ENCODE data around the gene CISTR. TPM values are rescaled to one million over a fixed set of nuclear protein-coding genes. Genes with fewer than 3 reads are reported as not detected.

CISTR gene
- total RNA-seq, 1 donor from 2014 or later = not detected

DNA sequence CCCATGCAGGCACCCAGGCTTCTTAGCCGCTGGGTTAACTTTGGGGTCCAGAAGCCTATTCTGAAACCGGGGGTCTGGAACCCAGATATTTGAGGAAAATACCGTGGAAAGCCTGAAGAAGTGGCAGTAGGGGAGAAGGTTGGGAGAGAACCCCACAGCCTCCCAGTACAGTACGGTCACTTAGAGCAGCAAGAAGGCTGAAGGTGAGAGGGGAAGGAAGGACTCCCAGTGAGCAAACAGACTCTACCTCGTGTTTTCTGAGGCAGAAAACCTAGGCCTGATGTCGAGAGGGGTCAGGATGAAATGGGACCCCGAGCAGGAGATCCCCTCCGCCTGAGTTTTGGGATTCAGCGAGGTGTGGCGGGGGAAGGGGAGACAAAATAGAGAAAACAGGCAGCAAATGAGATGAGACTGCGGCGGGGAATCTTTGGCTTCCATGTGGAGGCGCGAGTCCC lies 13.8 kb downstream of the CISTR start:
- no peak for DNase-seq (ENCODE audit: low spot score)
- Mint-ChIP-seq H3K27ac (ENCODE audit: unreplicated experiment) (no peak overlapping the region), H3K36me3 (ENCODE audit: low read depth) (no peaks in the 10 kb centered on the region), H3K4me3 (ENCODE audit: unreplicated experiment) (no peak overlapping the region), H3K9me3 (ENCODE audit: low read depth) (no peaks in the 10 kb centered on the region), H3K4me1 (ENCODE audit: low read depth) (peaks cover 16% of the 10 kb centered on the region), H3K27me3 (ENCODE audit: low read depth) (peaks cover 55% of the 10 kb centered on the region)
- TF ChIP-seq, protein P1, sequence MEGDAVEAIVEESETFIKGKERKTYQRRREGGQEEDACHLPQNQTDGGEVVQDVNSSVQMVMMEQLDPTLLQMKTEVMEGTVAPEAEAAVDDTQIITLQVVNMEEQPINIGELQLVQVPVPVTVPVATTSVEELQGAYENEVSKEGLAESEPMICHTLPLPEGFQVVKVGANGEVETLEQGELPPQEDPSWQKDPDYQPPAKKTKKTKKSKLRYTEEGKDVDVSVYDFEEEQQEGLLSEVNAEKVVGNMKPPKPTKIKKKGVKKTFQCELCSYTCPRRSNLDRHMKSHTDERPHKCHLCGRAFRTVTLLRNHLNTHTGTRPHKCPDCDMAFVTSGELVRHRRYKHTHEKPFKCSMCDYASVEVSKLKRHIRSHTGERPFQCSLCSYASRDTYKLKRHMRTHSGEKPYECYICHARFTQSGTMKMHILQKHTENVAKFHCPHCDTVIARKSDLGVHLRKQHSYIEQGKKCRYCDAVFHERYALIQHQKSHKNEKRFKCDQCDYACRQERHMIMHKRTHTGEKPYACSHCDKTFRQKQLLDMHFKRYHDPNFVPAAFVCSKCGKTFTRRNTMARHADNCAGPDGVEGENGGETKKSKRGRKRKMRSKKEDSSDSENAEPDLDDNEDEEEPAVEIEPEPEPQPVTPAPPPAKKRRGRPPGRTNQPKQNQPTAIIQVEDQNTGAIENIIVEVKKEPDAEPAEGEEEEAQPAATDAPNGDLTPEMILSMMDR (IDR thresholded peaks at IDR 0.05) = no peak

DNA sequence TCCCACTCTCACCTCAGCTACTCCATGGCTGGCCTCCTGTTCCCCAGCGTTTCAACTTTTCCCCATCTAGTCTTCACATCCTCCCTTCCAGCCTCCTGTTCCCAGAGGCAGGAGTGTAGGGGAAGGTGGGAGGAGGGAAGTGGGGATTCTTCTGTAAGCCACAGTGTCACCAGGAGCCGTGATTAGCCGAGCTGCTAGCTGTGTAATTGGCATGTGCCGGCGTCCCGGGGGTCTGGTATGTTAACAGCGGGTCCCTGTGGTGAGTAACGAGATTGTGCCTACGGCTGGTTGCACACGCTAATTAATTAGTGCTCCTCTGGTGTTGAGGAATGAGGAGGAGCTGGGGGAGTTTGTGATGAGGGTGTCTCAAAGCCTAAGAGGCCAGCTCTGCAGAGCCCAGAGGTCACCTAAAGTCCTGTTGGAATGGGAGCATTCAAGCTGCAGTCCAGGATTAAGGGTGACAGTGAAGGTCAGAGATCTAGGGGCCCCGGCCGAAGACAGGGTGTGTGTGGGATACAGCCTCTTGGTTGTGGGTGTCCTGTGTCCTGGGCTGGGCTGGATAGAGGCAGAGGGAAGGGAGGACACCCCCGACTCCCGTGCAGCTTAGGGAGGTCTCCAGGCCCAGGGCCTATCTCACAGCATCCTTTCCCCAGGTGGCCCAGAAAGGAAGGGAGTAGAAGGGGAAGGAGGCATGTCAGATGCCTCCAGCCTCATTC lies 14.5 kb downstream of the CISTR start:
- Mint-ChIP-seq H3K9me3 (ENCODE audit: low read depth) (no peaks in the 10 kb centered on the region), H3K4me1 (ENCODE audit: low read depth) (peaks cover 19% of the 10 kb centered on the region), H3K36me3 (ENCODE audit: low read depth) (no peaks in the 10 kb centered on the region), H3K27ac (ENCODE audit: unreplicated experiment) (no peak overlapping the region), H3K27me3 (ENCODE audit: low read depth) (peaks cover 48% of the 10 kb centered on the region), H3K4me3 (ENCODE audit: unreplicated experiment) (no peak overlapping the region)
- DNase-seq (ENCODE audit: low spot score) = no peak
- TF ChIP-seq, protein P1 (IDR thresholded peaks at IDR 0.05) = no peak

DNA sequence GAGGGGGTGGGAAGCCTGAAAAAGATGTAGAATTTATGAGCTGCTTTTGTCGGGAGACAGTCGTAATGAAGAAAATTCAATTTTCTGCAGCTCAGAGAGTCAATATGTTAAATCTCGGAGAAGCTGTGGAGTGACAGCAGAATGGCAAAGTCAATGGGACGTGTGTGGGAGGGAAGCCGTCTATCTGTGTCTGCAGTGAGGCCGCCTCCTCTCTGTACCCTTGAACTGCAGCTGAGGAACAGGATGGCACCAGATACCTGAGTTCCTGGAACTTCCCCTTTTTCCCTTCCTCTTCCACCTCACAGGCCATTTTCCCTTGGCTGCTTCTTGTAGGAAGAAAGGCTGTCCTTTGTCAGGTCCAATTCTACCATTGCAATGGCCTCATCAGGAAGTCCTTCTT lies 15.2 kb downstream of the CISTR start:
- TF ChIP-seq, protein P1 (IDR thresholded peaks at IDR 0.05) = no peak
- H3K27me3 Mint-ChIP-seq (ENCODE audit: low read depth) = peaks cover 46% of the 10 kb centered on the region
- no peaks in the 10 kb centered on the region for H3K9me3 Mint-ChIP-seq (ENCODE audit: low read depth)
- H3K4me3 Mint-ChIP-seq (ENCODE audit: unreplicated experiment) = no peak overlapping the region
- no peak for DNase-seq (ENCODE audit: low spot score)
- no peak overlapping the region for H3K27ac Mint-ChIP-seq (ENCODE audit: unreplicated experiment)
- peaks cover 22% of the 10 kb centered on the region for H3K4me1 Mint-ChIP-seq (ENCODE audit: low read depth)
- H3K36me3 Mint-ChIP-seq (ENCODE audit: low read depth) = no peaks in the 10 kb centered on the region

DNA sequence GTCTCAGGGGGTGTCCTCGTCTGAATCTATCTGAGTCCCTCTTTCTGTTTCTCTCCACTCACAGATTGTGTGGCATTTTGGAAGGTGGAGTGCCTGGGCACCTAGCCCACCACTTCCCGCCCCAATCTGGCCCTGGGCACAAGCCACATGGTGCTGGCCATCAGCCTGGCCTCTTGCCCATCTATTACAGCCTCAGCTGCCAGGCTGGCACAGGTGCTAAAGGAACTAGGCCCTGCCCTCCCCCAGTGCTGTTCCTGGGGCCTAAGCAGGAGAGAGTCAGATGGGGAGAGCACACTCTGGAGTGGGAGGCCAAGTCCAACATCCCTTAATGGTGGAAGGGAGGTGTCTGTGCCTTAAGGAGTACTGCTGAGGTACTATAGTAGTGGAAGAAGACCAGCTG lies 16.2 kb downstream of the CISTR start:
- H3K9me3 Mint-ChIP-seq (ENCODE audit: low read depth) = no peaks in the 10 kb centered on the region
- no peak overlapping the region for H3K4me3 Mint-ChIP-seq (ENCODE audit: unreplicated experiment)
- no peak for DNase-seq (ENCODE audit: low spot score)
- H3K27me3 Mint-ChIP-seq (ENCODE audit: low read depth) = peaks cover 47% of the 10 kb centered on the region
- peaks cover 22% of the 10 kb centered on the region for H3K4me1 Mint-ChIP-seq (ENCODE audit: low read depth)
- TF ChIP-seq, protein P1 (IDR thresholded peaks at IDR 0.05) = no peak
- no peaks in the 10 kb centered on the region for H3K36me3 Mint-ChIP-seq (ENCODE audit: low read depth)
- no peak overlapping the region for H3K27ac Mint-ChIP-seq (ENCODE audit: unreplicated experiment)

DNA sequence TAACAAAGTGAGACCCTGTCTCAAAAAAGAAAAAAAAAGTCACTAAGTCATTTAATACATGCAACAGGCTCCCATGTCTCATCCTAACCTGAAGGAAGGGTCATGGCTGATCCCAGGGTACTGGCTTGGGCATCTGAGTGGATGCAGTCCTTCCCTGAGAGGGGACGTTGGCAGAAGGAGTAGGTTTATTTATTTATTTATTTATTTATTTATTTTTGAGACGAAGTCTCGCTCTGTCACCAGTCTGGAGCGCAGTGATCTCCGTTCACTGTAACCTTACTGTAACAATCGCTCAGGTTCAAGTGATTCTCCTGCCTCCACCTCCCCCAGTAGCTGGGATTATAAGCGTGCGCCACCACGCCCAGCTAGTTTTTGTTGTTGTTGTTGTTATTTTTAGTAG lies 17.4 kb downstream of the CISTR start:
- Mint-ChIP-seq H3K4me1 (ENCODE audit: low read depth) (peaks cover 19% of the 10 kb centered on the region), H3K27ac (ENCODE audit: unreplicated experiment) (no peak overlapping the region), H3K36me3 (ENCODE audit: low read depth) (no peaks in the 10 kb centered on the region), H3K9me3 (ENCODE audit: low read depth) (no peaks in the 10 kb centered on the region), H3K4me3 (ENCODE audit: unreplicated experiment) (no peak overlapping the region), H3K27me3 (ENCODE audit: low read depth) (peaks cover 44% of the 10 kb centered on the region)
- TF ChIP-seq, protein P1 (IDR thresholded peaks at IDR 0.05) = no peak
- DNase-seq (ENCODE audit: low spot score) = no peak

Data from chondrocyte (in vitro differentiated cells).